ENCODE data around the gene TMEM138.

Gene TMEM138

DNA sequence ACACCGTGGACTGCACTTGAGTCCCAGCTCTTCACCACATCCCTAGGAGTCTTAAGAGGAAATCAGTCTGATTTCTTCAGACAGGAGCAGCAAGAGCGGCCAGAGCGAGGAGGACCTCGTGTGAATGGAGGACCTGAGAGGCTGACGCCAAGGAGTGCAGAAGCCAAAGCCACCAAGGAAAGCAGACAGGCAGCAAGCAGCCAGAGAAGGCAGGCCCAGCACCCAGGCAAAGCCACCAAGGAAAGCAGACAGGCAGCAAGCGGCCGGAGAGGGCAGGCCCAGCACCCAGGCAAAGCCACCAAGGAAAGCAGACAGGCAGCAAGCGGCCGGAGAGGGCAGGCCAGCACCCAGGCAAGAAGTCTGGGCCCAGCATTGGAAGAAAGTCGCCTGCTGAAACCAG lies 12.3 kb upstream of the TMEM138 start:
- no peak overlapping the region for H3K4me3 ChIP-seq (ENCODE audit: low read depth, low read length)
- TF ChIP-seq, protein P1, sequence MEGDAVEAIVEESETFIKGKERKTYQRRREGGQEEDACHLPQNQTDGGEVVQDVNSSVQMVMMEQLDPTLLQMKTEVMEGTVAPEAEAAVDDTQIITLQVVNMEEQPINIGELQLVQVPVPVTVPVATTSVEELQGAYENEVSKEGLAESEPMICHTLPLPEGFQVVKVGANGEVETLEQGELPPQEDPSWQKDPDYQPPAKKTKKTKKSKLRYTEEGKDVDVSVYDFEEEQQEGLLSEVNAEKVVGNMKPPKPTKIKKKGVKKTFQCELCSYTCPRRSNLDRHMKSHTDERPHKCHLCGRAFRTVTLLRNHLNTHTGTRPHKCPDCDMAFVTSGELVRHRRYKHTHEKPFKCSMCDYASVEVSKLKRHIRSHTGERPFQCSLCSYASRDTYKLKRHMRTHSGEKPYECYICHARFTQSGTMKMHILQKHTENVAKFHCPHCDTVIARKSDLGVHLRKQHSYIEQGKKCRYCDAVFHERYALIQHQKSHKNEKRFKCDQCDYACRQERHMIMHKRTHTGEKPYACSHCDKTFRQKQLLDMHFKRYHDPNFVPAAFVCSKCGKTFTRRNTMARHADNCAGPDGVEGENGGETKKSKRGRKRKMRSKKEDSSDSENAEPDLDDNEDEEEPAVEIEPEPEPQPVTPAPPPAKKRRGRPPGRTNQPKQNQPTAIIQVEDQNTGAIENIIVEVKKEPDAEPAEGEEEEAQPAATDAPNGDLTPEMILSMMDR (conservative IDR thresholded peaks at IDR 0.05; ENCODE audit: low read depth, low read length) = no peak
- no peak for DNase-seq (ENCODE audit: low read depth)

DNA sequence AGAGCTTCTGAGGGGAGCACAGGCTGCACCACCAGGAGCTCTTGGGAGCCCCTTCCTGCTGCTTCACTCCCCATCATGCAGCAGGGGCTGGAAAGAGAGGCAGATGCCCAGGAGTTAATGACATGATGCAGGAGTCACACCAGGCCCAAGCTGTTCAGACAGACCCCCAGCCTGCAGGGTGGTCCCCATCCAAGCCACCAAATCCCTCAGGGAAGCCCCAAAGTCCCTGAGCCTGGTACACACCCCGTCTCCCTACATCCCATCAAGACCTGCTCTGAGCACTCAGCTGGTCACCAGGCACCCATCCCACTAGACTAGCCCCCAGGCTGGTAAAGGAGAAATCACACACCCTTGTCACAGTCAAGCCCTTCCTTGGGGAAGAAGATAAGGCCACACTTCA lies 11.8 kb upstream of the TMEM138 start:
- DNase-seq (ENCODE audit: low read depth) = no peak
- TF ChIP-seq, protein P1 (conservative IDR thresholded peaks at IDR 0.05; ENCODE audit: low read depth, low read length) = no peak
- no peak overlapping the region for H3K4me3 ChIP-seq (ENCODE audit: low read depth, low read length)

DNA sequence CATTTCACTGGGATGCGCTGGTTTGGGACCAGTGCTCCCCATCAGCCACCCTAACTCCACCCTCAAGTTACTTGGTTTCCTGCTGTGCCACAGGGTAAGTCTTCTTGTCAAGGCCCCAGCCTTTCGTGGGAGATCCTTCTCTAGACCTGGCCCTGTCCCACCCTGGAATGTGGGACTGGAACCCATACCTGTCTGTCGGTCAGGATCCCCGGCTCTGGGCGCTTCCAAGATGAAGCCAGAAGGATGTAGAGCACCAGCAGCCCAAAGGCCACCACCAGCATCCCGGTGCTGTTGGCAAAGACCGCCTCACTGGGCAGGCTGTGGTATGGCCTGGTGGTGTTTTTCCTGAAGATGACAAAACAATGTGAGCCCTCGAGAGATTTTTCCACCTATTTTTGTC lies 11.4 kb upstream of the TMEM138 start:
- H3K4me3 ChIP-seq (ENCODE audit: low read depth, low read length) = no peak overlapping the region
- TF ChIP-seq, protein P1 (conservative IDR thresholded peaks at IDR 0.05; ENCODE audit: low read depth, low read length) = no peak
- DNase-seq (ENCODE audit: low read depth) = no peak

DNA sequence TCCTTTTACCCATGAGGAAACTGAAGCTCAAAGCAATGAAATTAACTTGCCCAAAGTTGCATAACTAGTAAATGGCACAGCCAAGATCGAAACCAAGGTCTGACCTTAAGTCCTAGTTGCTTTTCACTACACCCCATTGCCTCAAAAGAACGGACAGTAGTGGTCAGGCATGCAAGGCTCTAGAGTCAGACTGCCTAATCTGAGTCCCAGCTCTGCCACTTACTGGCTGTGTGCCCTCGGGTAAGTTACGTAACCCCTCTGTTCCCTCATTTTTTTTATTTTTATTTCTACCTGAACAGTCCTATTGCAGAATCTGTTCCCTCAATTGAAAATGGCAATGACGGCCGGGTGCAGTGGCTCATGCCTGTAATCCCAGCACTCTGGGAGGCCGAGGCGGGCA lies 10.1 kb upstream of the TMEM138 start:
- TF ChIP-seq, protein P1 (conservative IDR thresholded peaks at IDR 0.05; ENCODE audit: low read depth, low read length) = no peak
- DNase-seq (ENCODE audit: low read depth) = no peak
- no peak overlapping the region for H3K4me3 ChIP-seq (ENCODE audit: low read depth, low read length)

DNA sequence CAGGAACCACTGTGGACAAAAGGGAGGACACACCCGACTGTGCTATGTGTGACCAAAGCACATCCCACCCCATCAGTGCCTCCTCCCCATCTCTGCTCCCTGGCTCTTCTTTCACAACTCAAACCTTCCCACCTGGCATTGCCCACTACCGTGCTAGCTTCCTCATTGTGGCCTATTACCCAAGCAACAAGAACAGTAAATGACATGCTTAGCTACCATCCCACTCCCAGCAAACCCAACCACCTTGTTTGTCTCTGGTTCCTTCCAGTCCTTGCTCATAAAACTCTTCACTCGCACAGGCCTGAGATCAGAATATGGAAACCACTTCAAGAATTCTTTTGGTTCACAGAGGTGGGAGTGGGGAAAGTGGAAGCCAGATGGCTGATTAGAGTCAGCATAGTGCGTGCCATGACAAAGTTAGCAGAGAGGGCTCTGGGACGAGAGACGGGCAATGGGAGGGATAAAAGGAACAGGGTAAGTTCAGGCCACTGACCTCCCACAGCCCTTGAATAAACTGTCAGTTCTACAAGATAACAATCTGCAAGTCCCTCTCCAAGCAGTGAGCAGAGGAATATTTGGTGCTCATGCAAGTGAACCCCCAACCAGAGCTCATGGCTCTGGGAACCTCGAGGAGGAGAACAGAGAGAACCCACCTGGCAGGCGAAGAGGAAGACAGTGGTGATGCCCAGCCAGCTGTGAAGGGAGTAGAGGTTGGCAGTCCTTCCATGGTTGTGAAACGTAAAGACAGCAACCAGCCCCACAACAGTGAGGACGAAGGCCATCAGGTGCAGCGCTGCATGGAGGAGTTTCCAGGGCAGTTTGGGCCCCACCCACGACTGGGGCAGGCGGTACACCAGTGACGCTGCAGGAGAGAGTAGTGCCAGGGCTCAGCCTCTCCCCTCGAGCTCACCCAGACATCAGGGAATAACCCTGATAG lies 8.8 kb upstream of the TMEM138 start:
- H3K4me3 ChIP-seq (ENCODE audit: low read depth, low read length) = no peak overlapping the region
- DNase-seq (ENCODE audit: low read depth) = no peak
- TF ChIP-seq, protein P1 (conservative IDR thresholded peaks at IDR 0.05; ENCODE audit: low read depth, low read length) = no peak

DNA sequence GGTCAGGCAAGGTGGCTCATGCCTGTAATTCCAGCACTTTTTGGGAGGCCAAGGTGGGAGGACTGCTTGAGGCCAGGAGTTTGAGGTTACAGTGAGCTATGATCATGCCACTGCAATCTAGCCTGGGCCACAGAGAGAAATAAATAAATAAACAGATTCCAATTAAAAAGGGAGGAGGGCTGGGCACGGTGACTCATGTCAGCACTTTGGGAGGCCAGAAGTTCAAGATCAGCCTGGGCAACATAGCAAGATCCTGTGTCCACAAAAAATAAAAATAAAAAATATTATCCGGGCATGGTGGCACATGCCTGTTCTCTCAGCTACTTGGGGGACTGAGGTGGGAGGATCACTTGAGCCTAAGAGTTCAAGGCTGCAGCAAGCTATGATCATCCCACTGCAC lies 8.0 kb upstream of the TMEM138 start:
- H3K4me3 ChIP-seq (ENCODE audit: low read depth, low read length) = no peak overlapping the region
- no peak for DNase-seq (ENCODE audit: low read depth)
- TF ChIP-seq, protein P1 (conservative IDR thresholded peaks at IDR 0.05; ENCODE audit: low read depth, low read length) = no peak

DNA sequence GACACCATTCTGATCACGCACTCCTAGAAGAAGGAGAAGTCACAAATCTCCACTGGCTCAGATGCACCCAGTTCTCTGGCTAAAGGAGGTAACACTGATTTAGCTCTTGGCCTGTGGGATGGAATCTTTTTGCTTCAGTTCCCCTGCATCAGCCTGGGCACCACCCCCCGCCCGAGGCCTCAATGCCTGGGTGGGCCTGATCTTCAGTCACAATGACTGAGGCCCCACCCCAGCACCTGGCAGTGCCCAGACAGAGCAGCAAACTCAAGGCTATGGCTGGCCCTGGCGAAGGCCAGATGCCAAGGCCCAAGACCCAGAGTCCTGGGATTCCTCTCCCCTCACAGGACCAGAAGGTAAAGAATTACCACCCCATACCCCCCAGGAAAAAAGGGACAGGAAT lies 5.5 kb upstream of the TMEM138 start:
- TF ChIP-seq, protein P1 (conservative IDR thresholded peaks at IDR 0.05; ENCODE audit: low read depth, low read length) = no peak
- DNase-seq (ENCODE audit: low read depth) = no peak
- no peak overlapping the region for H3K4me3 ChIP-seq (ENCODE audit: low read depth, low read length)

Measured in choroid plexus epithelial cell (primary cell).